ENCODE measurements around the gene ALPK3. TPM values are rescaled to one million over a fixed set of nuclear protein-coding genes. Genes with fewer than 3 reads are reported as not detected.

The ALPK3 gene
- polyA plus RNA-seq, 1 donor from 2014 or later: not detected

GRCh38 chr15:84859651-84860050 lies 42.5 kb downstream of the ALPK3 start:
- Mint-ChIP-seq H3K4me3 (no peak overlapping the region), H3K9me3 (no peaks in the 10 kb centered on the region), H3K36me3 (peaks cover 2% of the 10 kb centered on the region), H3K4me1 (peaks cover 0 to 1% (median 0%) of the 10 kb centered on the region in 3 donors), H3K27me3 (no peaks in the 10 kb centered on the region), H3K27ac (peak overlapping the region in 1 of 3 donors; percentile 19)

- Mint-ChIP-seq H3K4me1 (peaks cover 0 to 1% (median 0%) of the 10 kb centered on the region in 3 donors), H3K36me3 (peaks cover 2% of the 10 kb centered on the region), H3K9me3 (no peaks in the 10 kb centered on the region), H3K27ac (no peak overlapping the region), H3K4me3 (no peak overlapping the region), H3K27me3 (no peaks in the 10 kb centered on the region)
Observed at GRCh38 chr15:84861781-84862180, 44.6 kb downstream of the ALPK3 start.

- H3K4me1 Mint-ChIP-seq: peaks cover 0 to 1% (median 0%) of the 10 kb centered on the region in 3 donors
- no peak overlapping the region for H3K27ac Mint-ChIP-seq
- no peaks in the 10 kb centered on the region for H3K27me3 Mint-ChIP-seq
- H3K36me3 Mint-ChIP-seq: peaks cover 2% of the 10 kb centered on the region
- no peaks in the 10 kb centered on the region for H3K9me3 Mint-ChIP-seq
- H3K4me3 Mint-ChIP-seq: peak overlapping the region in 1 of 4 donors; percentile 6
Observed at GRCh38 chr15:84862214-84862975, 45.2 kb downstream of the ALPK3 start.

GRCh38 chr15:84863565-84864443 lies 46.6 kb downstream of the ALPK3 start:
- Mint-ChIP-seq H3K9me3 (no peaks in the 10 kb centered on the region), H3K27me3 (no peaks in the 10 kb centered on the region), H3K4me3 (no peak overlapping the region), H3K36me3 (peaks cover 2% of the 10 kb centered on the region), H3K27ac (no peak overlapping the region), H3K4me1 (no peaks in the 10 kb centered on the region)

- no peaks in the 10 kb centered on the region for H3K27me3 Mint-ChIP-seq
- H3K4me1 Mint-ChIP-seq: no peaks in the 10 kb centered on the region
- H3K4me3 Mint-ChIP-seq: no peak overlapping the region
- H3K9me3 Mint-ChIP-seq: no peaks in the 10 kb centered on the region
- H3K27ac Mint-ChIP-seq: no peak overlapping the region
- H3K36me3 Mint-ChIP-seq: peaks cover 2% of the 10 kb centered on the region
Observed at GRCh38 chr15:84864444-84864795, 47.3 kb downstream of the ALPK3 start.

- no peak overlapping the region for H3K27ac Mint-ChIP-seq
- H3K36me3 Mint-ChIP-seq: peaks cover 1% of the 10 kb centered on the region
- H3K4me1 Mint-ChIP-seq: no peaks in the 10 kb centered on the region
- H3K27me3 Mint-ChIP-seq: no peaks in the 10 kb centered on the region
- no peak overlapping the region for H3K4me3 Mint-ChIP-seq
- H3K9me3 Mint-ChIP-seq: no peaks in the 10 kb centered on the region
Observed at GRCh38 chr15:84865074-84865569, 48.0 kb downstream of the ALPK3 start.

DNA sequence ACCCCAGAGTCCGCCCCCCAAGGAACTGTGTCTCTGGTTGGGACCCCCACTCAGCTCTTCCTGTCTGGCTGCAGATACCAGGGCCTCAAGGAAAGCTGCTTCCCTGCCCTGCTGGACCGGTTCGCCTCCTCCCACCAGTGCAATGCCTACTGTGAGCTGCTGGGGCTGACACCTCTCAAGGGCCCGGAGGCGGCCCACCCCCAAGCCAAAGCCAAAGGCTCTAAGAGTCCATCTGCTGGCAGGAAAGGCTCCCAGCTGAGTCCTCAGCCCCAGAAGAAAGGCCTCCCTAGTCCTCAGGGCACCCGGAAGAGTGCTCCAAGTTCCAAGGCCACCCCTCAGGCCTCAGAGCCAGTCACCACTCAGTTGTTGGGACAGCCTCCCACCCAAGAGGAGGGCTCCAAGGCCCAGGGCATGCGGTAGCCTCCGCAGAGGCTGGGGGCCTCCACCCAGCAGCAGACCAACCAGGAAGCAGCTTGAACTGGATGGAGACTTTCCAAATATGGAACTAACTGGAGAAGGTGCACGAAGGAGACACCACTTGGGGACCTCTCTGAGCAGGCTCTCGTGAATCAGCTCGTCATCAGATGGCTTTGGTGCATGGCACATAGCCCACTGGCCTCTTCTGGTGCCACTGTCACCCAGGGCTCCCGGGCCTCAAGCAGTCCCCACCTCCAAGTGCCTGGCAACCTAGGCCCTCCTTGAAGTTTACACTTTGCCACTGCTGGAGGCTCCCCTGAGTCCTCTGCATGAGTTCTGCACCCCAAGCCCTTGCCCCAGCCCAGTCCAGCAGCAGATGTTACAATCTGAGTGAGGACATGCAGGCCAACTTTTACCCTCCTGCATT lies 51.1 kb downstream of the ALPK3 start:
- Mint-ChIP-seq H3K36me3 (peaks cover 2% of the 10 kb centered on the region), H3K4me3 (no peak overlapping the region), H3K27me3 (no peaks in the 10 kb centered on the region)

GRCh38 chr15:84869510-84869909 lies 52.4 kb downstream of the ALPK3 start:
- Mint-ChIP-seq H3K27ac (no peak overlapping the region), H3K36me3 (peaks cover 2% of the 10 kb centered on the region)

More for the DNA sequence above, 51.1 kb downstream of the ALPK3 start:
- no peaks in the 10 kb centered on the region for H3K9me3 Mint-ChIP-seq
- H3K27ac Mint-ChIP-seq: no peak overlapping the region
- no peaks in the 10 kb centered on the region for H3K4me1 Mint-ChIP-seq

DNA sequence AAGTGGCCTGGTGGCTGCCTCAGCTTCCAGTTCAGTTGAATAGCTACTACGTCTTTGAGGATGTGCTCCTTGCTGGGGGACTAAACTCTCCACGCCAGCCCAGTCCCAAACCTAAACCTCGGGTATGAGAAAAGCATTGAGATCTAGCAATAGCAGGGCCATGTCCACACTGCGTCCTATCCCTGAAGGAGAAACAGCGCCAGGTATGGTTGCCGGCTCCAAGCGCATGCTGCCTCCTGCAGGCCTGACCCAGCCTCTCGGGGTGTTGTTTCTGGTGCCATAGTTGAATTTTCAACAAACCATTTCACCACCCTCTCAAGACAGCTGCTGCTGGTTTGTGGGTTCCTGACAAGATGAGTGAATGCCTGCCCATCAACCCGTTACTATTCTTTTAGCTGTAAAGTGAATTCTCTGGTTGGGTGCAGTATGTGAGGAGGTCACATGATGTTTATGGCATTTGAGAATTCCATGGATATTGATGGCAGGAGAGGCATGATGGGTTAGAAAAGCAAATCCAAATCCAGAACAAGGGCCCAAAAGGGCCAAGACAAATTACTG lies 54.4 kb downstream of the ALPK3 start:
- Mint-ChIP-seq H3K36me3 (peaks cover 2% of the 10 kb centered on the region), H3K9me3 (no peaks in the 10 kb centered on the region), H3K27ac (no peak overlapping the region), H3K27me3 (peaks cover 4% of the 10 kb centered on the region), H3K4me3 (no peak overlapping the region), H3K4me1 (no peaks in the 10 kb centered on the region)

More at GRCh38 chr15:84869510-84869909, 52.4 kb downstream of the ALPK3 start:
- Mint-ChIP-seq H3K27me3 (peaks cover under 1% of the 10 kb centered on the region), H3K9me3 (no peaks in the 10 kb centered on the region), H3K4me3 (no peak overlapping the region), H3K4me1 (no peaks in the 10 kb centered on the region)

- Mint-ChIP-seq H3K4me1 (no peaks in the 10 kb centered on the region), H3K9me3 (no peaks in the 10 kb centered on the region), H3K27ac (no peak overlapping the region), H3K27me3 (peaks cover 4% of the 10 kb centered on the region), H3K36me3 (peaks cover 2% of the 10 kb centered on the region), H3K4me3 (no peak overlapping the region)
Observed at GRCh38 chr15:84872009-84872910, 55.1 kb downstream of the ALPK3 start.

DNA sequence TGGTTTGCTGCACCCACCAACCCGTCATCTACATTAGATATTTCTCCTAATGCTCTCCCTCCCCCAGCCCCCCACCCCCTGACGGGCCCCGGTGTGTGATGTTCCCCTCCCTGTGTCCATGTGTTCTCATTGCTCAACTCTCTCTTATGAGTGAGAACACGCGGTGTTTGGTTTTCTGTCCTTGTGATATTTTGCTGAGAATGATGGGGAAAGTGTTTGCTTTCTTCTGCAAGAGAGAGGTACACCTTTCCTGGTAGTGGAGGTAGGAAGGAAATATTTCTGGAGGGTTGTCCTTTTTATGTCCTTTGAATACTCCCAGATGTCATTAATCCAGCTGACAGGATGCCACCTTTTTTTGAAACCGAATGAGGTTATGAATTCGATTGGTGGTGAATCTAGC lies 56.8 kb downstream of the ALPK3 start:
- no peaks in the 10 kb centered on the region for H3K4me1 Mint-ChIP-seq
- H3K4me3 Mint-ChIP-seq: no peak overlapping the region
- H3K27me3 Mint-ChIP-seq: peaks cover 4% of the 10 kb centered on the region
- H3K9me3 Mint-ChIP-seq: no peaks in the 10 kb centered on the region
- H3K36me3 Mint-ChIP-seq: peaks cover 2% of the 10 kb centered on the region
- no peak overlapping the region for H3K27ac Mint-ChIP-seq

DNA sequence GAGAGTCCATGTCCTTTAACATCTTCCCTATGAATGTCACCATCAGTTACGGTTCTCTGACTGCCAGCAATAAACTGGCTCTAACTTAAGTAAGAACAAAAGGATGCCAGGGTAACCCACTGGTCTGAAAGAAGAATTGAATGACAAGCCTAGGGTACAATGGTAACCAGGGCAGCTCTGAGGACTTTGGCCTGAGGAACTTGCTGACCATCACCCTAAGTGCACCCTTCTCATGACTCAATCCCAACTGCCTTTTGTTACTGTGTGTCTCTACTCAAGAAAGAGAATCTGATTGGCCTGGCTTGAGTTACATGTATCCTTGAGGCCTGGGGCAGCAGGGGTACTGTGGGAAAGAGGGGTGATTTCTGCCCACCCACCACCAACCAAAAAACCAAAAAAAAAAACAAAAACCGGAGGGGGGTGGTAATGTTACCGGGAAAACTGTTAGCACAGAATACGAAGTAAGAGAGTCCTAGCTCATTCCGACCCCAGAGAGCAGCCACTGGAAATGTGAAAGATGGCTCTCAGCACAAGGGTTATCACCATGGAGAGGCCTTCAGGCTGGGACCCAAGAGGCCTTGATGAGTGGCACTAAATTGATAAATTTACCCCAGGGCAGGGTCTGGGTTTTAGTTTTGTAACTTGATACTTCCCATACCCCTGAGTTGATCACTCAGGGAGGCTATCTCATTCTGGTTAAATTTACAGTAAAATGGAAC lies 58.0 kb downstream of the ALPK3 start:
- no peaks in the 10 kb centered on the region for H3K4me1 Mint-ChIP-seq
- peaks cover under 1% of the 10 kb centered on the region for H3K36me3 Mint-ChIP-seq
- H3K27me3 Mint-ChIP-seq: peaks cover 8% of the 10 kb centered on the region
- H3K9me3 Mint-ChIP-seq: no peaks in the 10 kb centered on the region
- H3K4me3 Mint-ChIP-seq: no peak overlapping the region
- no peak overlapping the region for H3K27ac Mint-ChIP-seq

- Mint-ChIP-seq H3K27me3 (peaks cover 8% of the 10 kb centered on the region), H3K9me3 (no peaks in the 10 kb centered on the region), H3K27ac (no peak overlapping the region), H3K36me3 (no peaks in the 10 kb centered on the region), H3K4me3 (no peak overlapping the region), H3K4me1 (no peaks in the 10 kb centered on the region)
Observed at GRCh38 chr15:84876269-84876668, 59.1 kb downstream of the ALPK3 start.
